Stomach (tissue), 9 donors: Measurements from ENCODE around the gene SHCBP1L. TPM values are rescaled to one million over a fixed set of nuclear protein-coding genes. Genes with fewer than 3 reads are reported as not detected.

ENCODE experiments used
- DNase-seq, 2 donors: peaks; one replicate each; pipeline versions ENCODE4 v3.0.0 to v3.0.0-alpha.2; 2013 to 2019
- H3K27ac ChIP-seq, 5 donors: fragments of 200-600 bp in 4 of 5; sonication (generic) in 4 of 5; one replicate each; pipeline ENCODE4 v1.5.1; 2013 to 2019; ENCODE audit warnings: mild to moderate bottlenecking in 1 of 5, moderate library complexity in 1 of 5
- H3K27me3 ChIP-seq, 3 donors: fragments of 200-600 bp; sonication (generic); one replicate each; pipeline ENCODE4 v1.5.1; 2017 to 2019; ENCODE audit warnings: mixed run types in 1 of 3
- H3K36me3 ChIP-seq, 4 donors: fragments of 200-600 bp; sonication (generic); 1 replicate in 3 of 4; 2 replicates in 1 of 4; pipeline ENCODE4 v1.5.1; 2016 to 2019
- H3K4me1 ChIP-seq, 4 donors: fragments of 200-600 bp; sonication (generic); one replicate each; pipeline ENCODE4 v1.5.1; 2016 to 2019
- H3K4me3 ChIP-seq, 4 donors: fragments of 200-600 bp; sonication (generic) in 3 of 4; one replicate each; pipeline ENCODE4 v1.5.1; 2016 to 2019; ENCODE audit warnings: mild to moderate bottlenecking in 1 of 4
- H3K9me3 ChIP-seq, 4 donors: fragments of 200-600 bp; sonication (generic); one replicate each; pipeline ENCODE4 v1.5.1; 2016 to 2019
- EP300 ChIP-seq: sonication (generic); formaldehyde crosslinking; IDR thresholded peaks from one replicate; pipeline ENCODE4 v1.6.1; 2017; ENCODE audit warnings: antibody characterized with exemption
- POLR2A ChIP-seq, 4 donors: fragments of 450-650 bp; IDR thresholded peaks; one replicate each; pipeline ENCODE4 v1.6.1; 2016; ENCODE audit warnings: antibody characterized with exemption in 4 of 4, control low read depth in 2 of 4, mild to moderate bottlenecking in 1 of 4, moderate library complexity in 1 of 4
- POLR2AphosphoS5 ChIP-seq, 3 donors: sonication (generic); formaldehyde crosslinking; IDR thresholded peaks; one replicate each; pipeline ENCODE4 v1.6.1; 2016; ENCODE audit warnings: antibody characterized with exemption in 3 of 3
- WGBS, 5 donors: extraction: QIAGEN DNeasy Blood & Tissue Kit in 3 of 5; methylation state at CpG; one replicate each; pipeline versions ENCODE4 v1.1.5 to v1.1.7; 2013 to 2018; 5-methylcytosine and 5-hydroxymethylcytosine counted together
- intact Hi-C: fragments of 100-400 bp; cut with DNase I; formaldehyde crosslinking; loops from one replicate; pipeline ENCODE4 v1.15.1; 2023; ENCODE audit warnings: low total_unique reads
- polyA plus RNA-seq, 3 donors: library from polyadenylated mRNA; stranded (reverse); fragments of 200-250 nt; gene quantifications; one replicate each; pipeline ENCODE4 v1.2.3, GENCODE V29; 2013
- total RNA-seq, 5 donors: library from RNA; depleted of rRNA; stranded (reverse); fragments of >200 nt; gene quantifications; one replicate each; pipeline versions ENCODE4 v1.1.0 to v1.2.3, GENCODE V29; 2014 to 2016
- TF ChIP-seq, protein P1 (sequence below), 7 experiments: fragments of 450-650 bp in 4 of 7; fragments of 200-600 bp in 3 of 7; sonication (generic) in 3 of 7; IDR thresholded peaks; one replicate each; pipeline ENCODE4 v1.5.1; 2016 to 2019; ENCODE audit warnings: antibody characterized with exemption in 7 of 7, control low read depth in 2 of 7, mild to moderate bottlenecking in 1 of 7
- donor health status: healthy with polysubstance abuse.
- donor health status: Bipolar disorder and iron deficiency.
- donor health status: healthy.

The SHCBP1L gene
- total and polyA plus RNA-seq, 8 donors = not detected

DNA sequence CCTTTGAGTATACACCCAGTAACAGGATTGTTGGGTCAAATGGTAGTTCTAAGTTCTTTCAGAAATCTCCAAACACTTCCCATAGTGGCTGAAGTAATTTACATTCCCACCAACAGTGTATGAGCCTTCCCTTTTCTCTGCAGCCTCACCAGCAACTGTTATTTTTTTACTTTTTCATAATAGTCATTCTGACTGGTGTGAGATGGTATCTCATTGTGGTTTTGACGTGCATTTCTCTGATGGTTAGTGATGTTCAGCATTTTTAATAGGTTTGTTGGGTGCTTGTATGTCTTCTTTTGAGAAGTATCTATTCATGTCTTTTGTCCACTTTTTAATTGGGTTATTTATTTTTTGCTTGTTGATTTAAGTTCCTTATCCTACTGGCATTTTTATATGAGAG, 43.9 kb upstream of the SHCBP1L start:
- H3K4me3 ChIP-seq = no peak overlapping the region
- H3K4me1 ChIP-seq = peaks cover 0 to under 1% (median 0%) of the 10 kb centered on the region in 4 donors
- no peak overlapping the region for H3K27ac ChIP-seq
- WGBS, 5 donors = 68 to 84% (median 82%) methylated on average over 1 of the region's 1 CpG
- no peaks in the 10 kb centered on the region for H3K9me3 ChIP-seq
- intact Hi-C loops = no loop called here
- H3K27me3 ChIP-seq = no peaks in the 10 kb centered on the region
- H3K36me3 ChIP-seq = no peaks in the 10 kb centered on the region
- no peak for TF ChIP-seq POLR2A (IDR thresholded peaks at IDR 0.05)
- no peak for TF ChIP-seq EP300
- TF ChIP-seq, protein P1, sequence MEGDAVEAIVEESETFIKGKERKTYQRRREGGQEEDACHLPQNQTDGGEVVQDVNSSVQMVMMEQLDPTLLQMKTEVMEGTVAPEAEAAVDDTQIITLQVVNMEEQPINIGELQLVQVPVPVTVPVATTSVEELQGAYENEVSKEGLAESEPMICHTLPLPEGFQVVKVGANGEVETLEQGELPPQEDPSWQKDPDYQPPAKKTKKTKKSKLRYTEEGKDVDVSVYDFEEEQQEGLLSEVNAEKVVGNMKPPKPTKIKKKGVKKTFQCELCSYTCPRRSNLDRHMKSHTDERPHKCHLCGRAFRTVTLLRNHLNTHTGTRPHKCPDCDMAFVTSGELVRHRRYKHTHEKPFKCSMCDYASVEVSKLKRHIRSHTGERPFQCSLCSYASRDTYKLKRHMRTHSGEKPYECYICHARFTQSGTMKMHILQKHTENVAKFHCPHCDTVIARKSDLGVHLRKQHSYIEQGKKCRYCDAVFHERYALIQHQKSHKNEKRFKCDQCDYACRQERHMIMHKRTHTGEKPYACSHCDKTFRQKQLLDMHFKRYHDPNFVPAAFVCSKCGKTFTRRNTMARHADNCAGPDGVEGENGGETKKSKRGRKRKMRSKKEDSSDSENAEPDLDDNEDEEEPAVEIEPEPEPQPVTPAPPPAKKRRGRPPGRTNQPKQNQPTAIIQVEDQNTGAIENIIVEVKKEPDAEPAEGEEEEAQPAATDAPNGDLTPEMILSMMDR (IDR thresholded peaks at IDR 0.05) = no peak
- no peak for TF ChIP-seq POLR2AphosphoS5 (IDR thresholded peaks at IDR 0.05)
- no peak for DNase-seq

DNA sequence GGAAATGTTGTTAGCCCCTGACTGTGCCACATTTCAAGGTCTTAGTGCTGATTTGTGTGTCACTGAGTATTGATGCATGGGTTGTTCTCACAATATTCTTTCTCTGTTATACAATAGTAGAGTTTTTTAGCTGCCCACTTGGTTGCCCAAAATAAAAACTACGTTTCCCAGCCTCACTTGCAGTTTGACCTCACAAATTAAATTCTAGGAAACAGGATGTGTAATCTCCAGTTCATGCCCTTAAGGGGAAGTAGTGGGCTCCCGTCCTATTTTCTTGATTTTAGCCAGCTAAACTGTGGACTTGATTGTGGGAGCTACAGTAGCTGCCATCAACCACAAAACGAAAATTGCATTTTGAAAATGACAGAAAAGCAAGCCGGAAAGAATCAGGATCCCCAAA, 42.9 kb upstream of the SHCBP1L start:
- no peaks in the 10 kb centered on the region for H3K27me3 ChIP-seq
- WGBS, 5 donors = 61 to 72% (median 64%) methylated on average over 4 of the region's 4 CpGs
- TF ChIP-seq, protein P1 (IDR thresholded peaks at IDR 0.05) = no peak
- TF ChIP-seq EP300 (no peak), POLR2AphosphoS5 (IDR thresholded peaks at IDR 0.05) (no peak), POLR2A (IDR thresholded peaks at IDR 0.05) (no peak)
- H3K36me3 ChIP-seq = no peaks in the 10 kb centered on the region
- intact Hi-C loops = no loop called here
- no peak for DNase-seq
- no peaks in the 10 kb centered on the region for H3K4me1 ChIP-seq
- no peak overlapping the region for H3K4me3 ChIP-seq
- no peaks in the 10 kb centered on the region for H3K9me3 ChIP-seq
- no peak overlapping the region for H3K27ac ChIP-seq

DNA sequence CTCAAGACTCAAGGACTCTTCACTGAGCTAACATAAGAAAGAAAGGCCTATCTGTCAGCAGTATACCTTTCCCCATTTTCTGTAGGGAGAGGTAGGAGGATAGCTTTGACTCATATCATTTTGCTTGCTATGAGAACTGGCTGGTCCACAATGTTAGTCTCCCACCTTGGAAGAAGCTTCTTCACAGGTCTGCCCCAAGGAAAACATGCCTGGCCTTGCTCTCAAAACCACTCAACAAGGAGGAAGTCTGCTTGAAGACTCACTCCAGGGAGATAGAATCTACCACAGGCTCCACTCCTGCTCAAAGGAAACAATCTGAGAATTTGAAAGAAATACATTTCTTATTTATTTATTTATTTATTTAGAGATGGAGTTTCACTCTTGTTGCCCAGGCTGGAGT, 40.8 kb upstream of the SHCBP1L start:
- TF ChIP-seq POLR2AphosphoS5 (IDR thresholded peaks at IDR 0.05) (no peak), POLR2A (IDR thresholded peaks at IDR 0.05) (no peak), EP300 (no peak)
- TF ChIP-seq, protein P1 (IDR thresholded peaks at IDR 0.05) = no peak
- H3K9me3 ChIP-seq = no peaks in the 10 kb centered on the region
- no peak overlapping the region for H3K4me3 ChIP-seq
- no peak overlapping the region for H3K27ac ChIP-seq
- no peaks in the 10 kb centered on the region for H3K4me1 ChIP-seq
- no peaks in the 10 kb centered on the region for H3K36me3 ChIP-seq
- H3K27me3 ChIP-seq = no peaks in the 10 kb centered on the region
- intact Hi-C loops = no loop called here
- no peak for DNase-seq

DNA sequence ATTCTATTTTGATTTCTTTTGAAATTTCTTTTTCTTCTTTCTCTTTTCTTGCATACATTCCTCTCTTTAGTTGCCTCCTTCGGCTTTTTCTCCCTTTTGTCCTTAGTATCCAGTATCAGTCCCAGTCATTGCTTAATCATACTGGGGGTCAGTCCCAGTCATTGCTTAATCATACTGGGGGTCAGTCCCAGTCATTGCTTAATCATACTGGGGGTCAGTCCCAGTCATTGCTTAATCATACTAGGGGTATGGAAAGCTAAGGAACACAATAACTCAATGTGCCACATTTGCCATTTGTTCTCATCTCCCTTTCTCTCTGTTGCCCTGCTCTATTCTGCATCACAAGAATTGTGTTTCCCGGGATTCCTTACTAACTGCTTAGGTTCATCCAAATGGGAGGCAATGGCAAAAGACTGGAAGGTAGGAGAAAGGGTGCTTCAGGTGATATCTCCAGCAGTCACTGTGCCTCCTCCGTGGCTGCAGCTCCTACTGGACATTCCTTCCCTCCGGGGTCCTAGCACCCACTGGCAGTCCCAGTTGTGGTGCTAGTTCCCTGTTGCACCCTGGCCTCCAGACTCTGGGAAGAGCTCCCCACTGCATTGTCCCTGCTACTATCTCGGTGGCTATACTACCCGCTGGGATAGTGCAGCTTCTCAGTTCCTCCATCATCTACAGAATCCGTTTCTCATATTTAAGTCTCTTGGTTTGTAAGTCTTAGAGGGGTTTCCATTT, 37.6 kb upstream of the SHCBP1L start:
- Histone ChIP-seq H3K9me3 (no peaks in the 10 kb centered on the region), H3K27ac (no peak overlapping the region), H3K4me3 (no peak overlapping the region), H3K4me1 (no peaks in the 10 kb centered on the region), H3K27me3 (no peaks in the 10 kb centered on the region), H3K36me3 (no peaks in the 10 kb centered on the region)
- intact Hi-C loops = no loop called here
- no peak for TF ChIP-seq POLR2A (IDR thresholded peaks at IDR 0.05)
- TF ChIP-seq EP300 = no peak
- TF ChIP-seq, protein P1 (IDR thresholded peaks at IDR 0.05) = no peak
- no peak for TF ChIP-seq POLR2AphosphoS5 (IDR thresholded peaks at IDR 0.05)
- 79 to 90% (median 80%) methylated on average over 7 of the region's 7 CpGs for WGBS, 5 donors
- DNase-seq = no peak
